HG02884 (cell line): Measurements from ENCODE around the gene ARFGEF3.

Experiments
- ATAC-seq: cut with Tn5 transposase; IDR thresholded peaks from one replicate; pipeline ENCODE4 v1.9.1; 2021; ENCODE audit warnings: mild to moderate bottlenecking, moderate library complexity; ENCODE audit not compliant: unreplicated experiment

The ARFGEF3 gene

DNA sequence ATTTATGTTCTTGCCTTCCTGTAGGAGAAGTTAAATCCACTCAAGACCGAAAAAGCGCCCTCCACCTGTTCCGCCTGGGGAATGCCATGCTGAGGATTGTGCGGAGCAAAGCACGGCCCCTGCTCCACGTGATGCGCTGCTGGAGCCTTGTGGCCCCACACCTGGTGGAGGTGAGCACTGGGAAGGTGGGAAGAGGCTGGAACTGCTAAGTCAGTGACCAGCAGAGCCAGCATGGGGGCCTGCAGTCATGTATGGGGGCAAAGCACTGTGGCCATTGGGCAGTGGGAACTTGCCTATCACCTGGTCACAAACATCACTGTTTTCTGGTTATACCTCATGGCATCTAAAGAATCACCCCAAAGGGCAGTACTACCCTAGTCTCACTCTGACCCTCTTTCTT is 135.0 kb downstream of the ARFGEF3 start:
- no peak for ATAC-seq

DNA sequence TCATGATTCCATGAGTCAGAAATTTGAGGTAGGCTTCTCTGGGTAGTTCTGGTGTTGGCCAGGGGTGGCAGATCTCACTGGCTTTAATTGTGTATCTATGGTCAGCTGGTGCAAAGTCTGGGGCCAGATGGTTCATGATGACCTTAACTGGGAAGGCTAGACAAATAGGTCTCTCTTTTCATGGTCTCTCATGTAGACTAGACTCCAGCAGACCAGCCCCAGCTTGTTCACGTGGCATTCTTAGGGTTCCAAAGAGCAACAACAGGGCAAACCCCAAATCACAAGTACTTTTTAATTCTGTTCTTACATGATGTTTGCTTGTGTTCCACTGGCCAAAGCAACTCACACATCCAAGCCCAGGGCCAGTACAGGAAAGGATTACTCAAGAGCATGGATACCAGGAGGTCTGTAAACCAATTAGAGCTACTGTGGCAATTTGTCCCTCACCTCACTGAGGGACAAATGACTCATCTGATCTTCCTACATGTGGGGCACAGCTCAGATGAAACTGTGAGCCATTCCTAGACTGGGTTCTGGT is 136.1 kb downstream of the ARFGEF3 start:
- ATAC-seq: no peak

DNA sequence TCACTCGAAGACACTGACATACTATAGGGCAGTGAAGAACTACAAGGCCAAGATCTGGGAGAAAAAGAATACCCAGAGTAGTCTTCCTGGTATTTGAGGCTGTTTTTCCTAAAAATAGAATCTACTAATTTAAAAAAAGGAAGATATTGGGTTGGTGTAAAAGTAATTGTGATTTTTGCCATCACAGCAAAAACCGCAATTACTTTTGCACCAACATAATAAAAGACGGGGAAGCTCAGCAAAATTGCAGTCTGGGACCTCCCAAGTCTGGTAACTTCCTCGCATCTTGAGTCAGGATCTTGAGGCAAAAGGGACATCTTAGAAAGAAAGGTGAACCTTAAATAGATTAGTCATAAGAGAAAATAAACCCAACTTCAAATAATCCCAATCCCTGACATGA is 138.7 kb downstream of the ARFGEF3 start:
- ATAC-seq: no peak

DNA sequence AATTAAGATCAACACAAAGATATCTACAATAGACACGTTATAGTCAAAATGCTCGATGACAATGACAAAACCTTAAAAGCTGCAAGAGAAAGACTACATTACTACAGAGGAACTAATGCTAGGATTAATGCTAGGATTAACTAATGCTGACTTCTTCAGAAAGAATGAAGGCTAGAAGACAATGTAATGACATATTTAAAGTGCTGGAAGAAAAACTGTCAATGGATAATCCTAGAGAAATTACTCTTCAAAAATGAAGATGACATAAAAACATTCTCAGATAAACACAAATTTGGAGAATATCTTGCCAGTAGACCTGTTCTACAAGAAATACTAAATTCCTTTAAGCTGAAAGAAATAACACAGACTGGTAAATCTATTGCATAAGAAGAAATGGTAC is 140.8 kb downstream of the ARFGEF3 start:
- ATAC-seq: no peak

DNA sequence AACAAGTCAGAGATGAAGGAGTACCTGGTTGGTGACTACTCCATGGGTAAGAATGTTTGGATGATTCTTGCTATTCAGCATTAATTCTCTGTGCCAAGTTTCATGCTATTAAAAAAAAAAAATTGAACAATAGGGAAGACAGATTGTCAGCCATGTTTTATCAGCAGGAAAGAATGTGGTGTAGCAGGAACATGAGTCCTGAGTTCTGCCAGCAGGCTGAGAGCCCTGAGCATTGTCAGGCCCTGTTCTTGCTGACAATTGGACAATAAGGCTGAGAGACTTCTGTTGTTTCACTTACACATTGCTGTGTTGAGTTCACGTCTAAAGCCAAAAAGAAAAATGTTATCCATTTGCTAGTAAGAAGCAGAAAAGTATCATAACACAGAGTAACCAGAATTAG is 145.6 kb downstream of the ARFGEF3 start:
- no peak for ATAC-seq

DNA sequence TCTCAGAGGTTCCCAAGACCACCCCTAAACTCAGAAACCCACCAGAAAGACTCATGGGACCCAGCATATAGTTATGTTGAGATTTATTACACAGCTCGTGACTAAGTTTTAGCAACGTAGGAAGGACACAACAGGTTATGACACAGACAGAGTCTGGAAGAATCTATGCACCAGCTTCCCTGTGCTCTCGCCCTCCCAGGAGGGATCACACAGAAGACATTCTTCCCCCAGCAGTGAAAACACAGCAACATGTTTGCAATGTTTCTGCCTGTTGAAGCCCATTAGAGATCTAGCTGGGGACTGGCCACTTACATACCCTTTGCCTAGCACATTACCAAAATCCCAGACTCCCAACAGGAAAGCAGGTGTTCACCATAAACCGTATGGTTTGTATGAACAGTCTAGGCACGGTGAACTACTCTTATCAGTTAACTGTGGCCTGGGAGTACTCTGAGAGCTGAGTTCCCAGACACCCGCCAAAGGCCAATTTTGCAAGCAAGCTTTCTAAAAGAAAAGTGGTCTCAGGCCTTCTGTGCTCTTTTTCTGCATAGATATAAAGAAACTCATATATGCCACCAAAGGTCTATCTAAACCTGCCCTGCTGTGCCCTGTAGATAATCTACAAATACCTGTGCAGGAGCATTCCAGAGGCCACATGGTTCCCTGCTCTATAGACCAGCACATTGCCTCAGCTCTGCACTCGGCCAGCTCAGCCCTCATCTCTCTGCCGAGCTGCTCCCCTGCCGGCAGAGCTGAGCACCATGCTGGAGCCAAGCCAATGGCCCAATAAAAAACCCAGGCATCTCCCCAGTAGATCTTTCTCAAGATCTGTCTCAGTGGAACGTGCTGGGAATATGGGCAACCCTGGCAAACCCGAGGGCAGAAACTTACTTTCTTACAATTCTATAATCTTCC is 146.3 kb downstream of the ARFGEF3 start:
- ATAC-seq: no peak

DNA sequence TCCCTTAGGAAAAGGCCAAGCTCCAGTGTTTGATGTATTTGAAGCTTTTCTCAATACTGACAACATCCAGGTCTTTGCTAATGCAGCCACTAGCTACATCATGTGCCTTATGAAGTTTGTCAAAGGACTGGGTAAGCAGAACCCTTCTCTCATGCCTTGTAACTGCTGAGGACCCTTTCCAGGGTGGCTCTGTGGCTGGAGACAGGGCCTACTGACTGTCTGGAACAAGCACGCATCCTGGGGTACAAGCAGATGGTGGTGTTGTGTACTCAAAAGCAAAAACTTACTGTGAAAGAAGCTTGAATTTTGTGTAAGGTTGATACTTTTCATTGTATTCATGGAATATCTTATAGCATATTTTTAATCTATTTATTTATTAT is 147.0 kb downstream of the ARFGEF3 start:
- no peak for ATAC-seq

DNA sequence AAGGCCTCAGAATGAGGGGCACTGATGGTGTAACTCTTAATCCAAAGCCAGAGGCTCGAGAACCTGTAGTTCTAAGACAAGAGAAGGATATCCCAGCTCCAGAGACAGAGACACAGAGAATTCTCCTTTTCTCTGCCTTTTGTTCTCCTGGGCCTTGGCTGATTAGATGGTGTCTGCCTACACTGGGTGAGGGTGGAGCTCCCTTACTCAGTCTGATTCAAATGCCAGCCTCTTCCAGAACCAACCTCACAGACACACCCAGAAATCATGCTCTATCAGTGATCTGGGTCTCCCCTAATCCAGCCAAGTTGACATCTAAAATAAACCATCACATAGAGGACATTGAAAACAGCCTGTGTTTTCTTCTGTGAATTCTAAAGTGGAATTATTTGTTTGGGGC is 148.0 kb downstream of the ARFGEF3 start:
- no peak for ATAC-seq

DNA sequence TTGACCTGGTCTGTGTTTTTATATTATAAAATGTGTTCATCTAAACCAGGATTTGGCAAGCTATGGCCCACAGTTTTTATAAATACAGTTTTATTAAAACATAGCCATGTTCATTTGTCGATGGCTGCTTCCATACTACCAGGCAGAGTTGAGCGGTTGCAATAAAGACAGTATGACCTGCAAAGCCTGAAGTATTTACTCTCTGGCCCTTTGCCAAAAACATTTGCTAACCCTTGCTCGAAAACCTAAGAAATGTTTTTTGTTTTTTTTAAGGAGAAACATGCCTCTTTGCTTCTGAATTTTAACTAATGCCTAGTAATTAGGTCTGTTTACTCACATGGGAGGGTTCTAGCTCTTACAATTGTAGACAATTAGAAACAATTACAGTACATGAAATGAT is 148.6 kb downstream of the ARFGEF3 start:
- ATAC-seq: no peak

DNA sequence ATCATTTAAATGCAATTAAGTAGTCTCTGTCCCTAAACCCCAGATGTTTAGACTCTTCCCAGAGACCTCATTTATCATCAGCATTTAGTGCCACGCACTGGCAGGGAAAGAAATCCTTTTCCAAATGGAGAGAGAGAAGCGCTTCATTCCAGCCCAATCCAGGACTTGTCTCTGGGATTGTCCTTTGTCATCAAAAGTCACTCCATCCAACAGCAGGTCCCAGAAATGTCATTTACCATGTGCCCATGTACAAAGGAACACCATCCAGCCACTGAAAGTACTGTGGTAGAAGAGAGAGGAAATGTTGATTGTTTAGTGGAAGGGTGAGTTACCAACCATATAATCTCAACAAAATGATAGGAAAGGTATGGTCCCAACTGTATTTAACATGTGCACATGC is 149.1 kb downstream of the ARFGEF3 start:
- ATAC-seq: no peak

DNA sequence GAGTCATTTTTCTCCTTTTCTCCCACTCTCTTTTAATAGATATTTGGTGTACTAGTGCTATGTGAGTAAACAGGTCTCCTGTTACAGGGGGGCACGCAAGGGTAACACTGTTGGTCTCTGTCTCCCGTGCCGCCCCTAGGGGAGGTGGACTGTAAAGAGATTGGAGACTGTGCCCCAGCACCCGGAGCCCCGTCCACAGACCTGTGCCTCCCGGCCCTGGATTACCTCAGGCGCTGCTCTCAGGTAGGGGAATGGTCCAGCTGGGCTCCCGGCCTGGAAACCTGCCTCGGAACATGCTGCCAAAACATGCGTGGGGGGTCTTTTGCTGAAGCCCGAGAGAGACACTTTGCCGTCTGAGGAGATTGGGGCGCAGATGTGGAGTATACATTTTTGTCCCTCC is 149.5 kb downstream of the ARFGEF3 start:
- ATAC-seq: no peak

DNA sequence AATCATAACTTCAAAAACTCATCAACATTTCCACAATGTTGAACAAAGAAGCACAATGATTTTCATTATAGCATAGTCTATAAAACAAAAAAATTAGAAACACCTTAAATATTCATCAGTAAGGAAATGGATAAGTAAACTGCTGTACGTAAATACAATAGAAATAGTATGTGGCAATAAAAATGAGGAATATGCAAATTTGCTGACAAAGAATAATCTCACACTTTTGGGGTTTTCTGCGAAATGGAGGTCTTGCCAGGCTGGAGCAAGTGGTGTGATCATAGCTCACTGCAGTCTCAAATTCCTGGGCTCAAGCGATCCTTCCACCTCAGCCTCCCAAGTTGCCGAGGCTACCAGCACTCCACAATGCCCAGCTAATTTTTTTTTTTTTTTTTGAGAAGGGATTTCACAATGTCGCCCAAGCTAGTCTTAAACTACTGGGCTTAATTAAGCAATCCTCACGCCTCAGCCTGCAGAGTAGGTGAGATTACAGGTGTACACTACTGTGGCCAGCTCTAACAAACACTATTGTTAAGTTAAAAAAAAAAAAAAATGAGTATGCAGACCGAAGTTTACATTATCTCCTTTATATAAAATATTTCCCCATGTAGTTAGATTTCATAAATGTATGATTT is 157.1 kb downstream of the ARFGEF3 start:
- no peak for ATAC-seq

DNA sequence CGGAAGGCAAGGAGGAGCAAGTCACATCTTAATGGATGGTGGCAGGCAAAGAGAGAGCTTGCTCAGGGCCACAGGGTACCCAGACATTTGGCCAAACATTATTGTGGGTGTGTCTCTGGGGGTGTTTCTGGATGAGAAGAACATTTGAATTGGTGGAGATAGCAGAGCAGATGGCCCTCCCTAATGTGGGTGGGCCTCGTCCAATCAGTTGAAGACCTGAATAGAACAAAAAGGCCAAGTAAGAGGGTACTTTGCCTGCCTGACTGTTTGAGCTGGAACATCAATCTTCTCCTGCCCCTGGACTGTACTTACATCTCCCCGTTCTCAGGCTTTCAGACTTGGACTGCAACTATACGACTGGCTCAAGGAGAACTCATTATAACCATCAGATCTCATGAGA is 160.2 kb downstream of the ARFGEF3 start:
- ATAC-seq: no peak

DNA sequence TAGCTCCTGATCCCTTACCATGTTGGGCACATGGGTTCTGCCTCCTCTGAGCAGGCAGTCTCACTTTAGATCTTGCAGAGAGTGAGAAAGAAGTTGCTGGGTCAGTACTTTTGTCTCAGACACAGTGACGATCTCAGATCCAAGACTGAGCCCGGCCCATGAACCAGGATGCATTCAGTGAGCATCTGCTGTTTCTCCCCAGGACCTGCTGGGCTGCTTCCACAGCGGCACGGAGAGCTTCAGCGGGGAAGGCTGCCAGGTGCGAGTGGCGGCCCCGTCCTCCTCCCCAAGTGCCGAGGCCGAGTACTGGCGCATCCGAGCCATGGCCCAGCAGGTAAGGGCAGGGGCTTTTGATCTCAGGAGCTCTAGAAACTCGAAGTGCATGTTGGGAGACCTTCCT is 162.1 kb downstream of the ARFGEF3 start:
- no peak for ATAC-seq

DNA sequence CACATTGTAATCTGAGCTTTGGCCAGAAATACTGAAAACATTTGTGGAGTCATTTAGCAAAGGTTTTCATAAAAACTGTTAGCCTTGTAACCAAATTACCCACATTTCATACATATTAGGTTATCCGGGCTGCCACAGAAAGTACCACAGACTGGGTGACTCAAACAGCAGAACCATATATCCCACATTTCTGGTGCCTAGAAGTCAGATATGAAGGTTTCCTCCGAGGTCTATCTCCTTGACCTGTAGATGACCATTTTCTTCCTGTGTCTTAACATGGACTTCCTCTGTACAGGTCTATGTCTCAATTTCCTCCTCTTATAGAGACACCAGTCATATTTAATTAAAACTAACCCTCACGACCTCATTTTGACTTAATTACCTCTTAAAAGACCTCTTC is 166.5 kb downstream of the ARFGEF3 start:
- no peak for ATAC-seq

DNA sequence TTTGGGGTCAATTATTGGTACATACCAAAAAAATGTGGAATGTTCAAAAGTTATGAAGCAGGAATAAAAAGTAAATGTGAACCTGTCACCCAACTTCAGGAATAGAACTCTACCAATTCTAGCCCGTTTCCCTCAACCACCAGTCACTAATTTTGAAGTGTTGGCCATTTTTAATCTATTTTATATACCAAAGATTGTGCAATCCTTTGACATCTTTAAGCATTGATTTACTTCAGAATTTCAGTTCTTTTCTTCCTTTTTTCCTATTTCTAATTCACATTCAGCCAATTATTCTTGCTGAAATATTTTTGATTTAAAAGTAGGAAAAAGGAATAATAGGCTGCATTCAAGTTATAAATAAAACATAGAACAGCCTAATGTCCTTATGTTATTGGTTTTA is 169.0 kb downstream of the ARFGEF3 start:
- ATAC-seq: no peak

DNA sequence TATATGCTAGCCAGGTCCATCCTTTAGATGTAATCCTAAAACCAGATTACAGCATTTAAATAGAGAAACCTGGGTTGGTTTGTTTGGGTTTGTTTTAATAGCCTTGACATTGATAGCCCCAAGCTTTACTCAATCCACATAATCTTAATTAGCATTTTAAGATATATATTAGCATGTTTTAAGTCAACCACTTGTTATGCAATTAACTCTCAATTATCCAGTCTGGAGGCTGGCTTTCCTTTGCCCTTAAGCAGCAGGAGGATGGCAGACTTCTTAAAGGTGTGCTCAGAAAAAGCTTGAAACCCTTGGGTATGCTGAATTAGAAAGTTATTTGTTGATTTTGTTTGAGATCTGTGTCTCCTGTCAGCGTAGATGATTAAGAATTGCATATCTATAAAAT is 169.7 kb downstream of the ARFGEF3 start:
- no peak for ATAC-seq

DNA sequence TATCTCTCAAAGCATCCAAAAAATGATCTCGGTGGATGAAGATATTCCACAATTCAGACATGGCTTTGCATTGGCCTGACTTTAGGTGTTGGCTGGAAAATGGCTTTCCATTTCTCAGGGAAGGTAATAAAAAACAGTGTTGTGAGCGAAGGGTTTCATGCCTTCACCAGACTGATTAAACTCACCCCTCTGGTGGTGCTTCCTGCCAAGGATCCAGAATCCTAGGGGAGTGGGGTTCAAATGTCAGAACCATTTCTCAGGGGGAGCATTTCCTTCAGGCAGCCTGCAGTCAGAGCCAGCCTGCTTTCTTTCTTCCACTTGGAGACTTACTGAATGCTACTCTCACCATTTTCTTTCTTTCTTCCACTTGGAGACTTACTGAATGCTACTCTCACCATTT is 170.2 kb downstream of the ARFGEF3 start:
- no peak for ATAC-seq

DNA sequence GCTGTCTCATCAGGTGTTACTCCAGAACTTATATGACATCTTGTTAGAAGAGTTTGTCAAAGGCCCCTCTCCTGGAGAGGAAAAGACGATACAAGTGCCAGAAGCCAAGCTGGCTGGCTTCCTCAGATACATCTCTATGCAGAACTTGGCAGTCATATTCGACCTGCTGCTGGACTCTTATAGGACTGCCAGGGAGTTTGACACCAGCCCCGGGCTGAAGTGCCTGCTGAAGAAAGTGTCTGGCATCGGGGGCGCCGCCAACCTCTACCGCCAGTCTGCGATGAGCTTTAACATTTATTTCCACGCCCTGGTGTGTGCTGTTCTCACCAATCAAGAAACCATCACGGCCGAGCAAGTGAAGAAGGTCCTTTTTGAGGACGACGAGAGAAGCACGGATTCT is 172.3 kb downstream of the ARFGEF3 start:
- no peak for ATAC-seq

DNA sequence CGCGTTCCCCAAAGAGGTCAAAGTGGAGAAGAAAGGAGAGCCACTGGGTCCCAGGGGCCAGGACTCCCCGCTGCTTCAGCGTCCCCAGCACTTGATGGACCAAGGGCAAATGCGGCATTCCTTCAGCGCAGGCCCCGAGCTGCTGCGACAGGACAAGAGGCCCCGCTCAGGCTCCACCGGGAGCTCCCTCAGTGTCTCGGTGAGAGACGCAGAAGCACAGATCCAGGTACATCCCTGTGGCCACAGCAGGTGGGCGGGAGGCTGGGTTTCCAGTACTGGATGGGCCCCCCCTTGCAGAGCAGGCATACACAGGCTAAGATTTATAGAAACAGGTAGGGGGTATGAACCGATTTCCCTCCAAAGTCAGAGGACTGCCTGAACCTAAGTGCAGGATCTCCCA is 173.2 kb downstream of the ARFGEF3 start:
- ATAC-seq: no peak

DNA sequence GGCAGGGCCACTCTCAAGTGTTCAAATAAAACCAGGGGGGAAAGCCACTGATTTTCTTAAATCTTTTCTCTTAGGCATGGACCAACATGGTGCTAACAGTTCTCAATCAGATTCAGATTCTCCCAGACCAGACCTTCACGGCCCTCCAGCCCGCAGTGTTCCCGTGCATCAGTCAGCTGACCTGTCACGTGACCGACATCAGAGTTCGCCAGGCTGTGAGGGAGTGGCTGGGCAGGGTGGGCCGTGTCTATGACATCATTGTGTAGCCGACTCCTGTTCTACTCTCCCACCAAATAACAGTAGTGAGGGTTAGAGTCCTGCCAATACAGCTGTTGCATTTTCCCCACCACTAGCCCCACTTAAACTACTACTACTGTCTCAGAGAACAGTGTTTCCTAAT is 174.5 kb downstream of the ARFGEF3 start:
- ATAC-seq: no peak

DNA sequence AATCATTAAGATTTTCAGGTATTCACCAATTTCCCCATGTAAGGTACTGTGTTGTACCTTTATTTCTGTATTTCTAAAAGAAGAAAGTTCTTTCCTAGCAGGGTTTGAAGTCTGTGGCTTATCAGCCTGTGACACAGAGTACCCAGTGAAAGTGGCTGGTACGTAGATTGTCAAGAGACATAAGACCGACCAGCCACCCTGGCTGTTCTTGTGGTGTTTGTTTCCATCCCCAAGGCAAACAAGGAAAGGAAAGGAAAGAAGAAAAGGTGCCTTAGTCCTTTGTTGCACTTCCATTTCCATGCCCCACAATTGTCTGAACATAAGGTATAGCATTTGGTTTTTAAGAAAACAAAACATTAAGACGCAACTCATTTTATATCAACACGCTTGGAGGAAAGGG is 175.3 kb downstream of the ARFGEF3 start:
- ATAC-seq: no peak
